ENCODE measurements around the gene WNT7A.

DNA sequence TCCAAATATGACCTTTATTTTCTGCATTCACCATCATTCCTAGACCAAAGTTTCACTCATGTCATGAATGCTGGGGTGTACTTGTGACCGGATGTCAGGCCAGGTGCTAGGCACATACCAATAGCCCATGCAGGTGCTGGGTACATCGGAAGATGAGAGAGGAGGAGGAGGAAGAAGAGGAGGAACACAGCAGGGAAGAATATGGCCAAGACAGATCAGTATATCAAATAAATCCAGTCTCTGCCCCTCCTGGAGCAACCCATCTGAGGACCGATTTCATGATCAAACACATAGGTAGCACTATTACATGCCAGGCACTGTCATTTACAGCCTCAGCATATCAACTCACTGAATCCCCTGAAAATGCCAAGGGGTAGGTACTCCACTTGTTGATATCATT, 3.0 kb upstream of the WNT7A start:
- TF ChIP-seq, protein P1, sequence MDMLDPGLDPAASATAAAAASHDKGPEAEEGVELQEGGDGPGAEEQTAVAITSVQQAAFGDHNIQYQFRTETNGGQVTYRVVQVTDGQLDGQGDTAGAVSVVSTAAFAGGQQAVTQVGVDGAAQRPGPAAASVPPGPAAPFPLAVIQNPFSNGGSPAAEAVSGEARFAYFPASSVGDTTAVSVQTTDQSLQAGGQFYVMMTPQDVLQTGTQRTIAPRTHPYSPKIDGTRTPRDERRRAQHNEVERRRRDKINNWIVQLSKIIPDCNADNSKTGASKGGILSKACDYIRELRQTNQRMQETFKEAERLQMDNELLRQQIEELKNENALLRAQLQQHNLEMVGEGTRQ (IDR thresholded peaks at IDR 0.05; ENCODE audit: borderline replicate concordance, low read depth, low read length) = no peak
- TF ChIP-seq, protein P2, sequence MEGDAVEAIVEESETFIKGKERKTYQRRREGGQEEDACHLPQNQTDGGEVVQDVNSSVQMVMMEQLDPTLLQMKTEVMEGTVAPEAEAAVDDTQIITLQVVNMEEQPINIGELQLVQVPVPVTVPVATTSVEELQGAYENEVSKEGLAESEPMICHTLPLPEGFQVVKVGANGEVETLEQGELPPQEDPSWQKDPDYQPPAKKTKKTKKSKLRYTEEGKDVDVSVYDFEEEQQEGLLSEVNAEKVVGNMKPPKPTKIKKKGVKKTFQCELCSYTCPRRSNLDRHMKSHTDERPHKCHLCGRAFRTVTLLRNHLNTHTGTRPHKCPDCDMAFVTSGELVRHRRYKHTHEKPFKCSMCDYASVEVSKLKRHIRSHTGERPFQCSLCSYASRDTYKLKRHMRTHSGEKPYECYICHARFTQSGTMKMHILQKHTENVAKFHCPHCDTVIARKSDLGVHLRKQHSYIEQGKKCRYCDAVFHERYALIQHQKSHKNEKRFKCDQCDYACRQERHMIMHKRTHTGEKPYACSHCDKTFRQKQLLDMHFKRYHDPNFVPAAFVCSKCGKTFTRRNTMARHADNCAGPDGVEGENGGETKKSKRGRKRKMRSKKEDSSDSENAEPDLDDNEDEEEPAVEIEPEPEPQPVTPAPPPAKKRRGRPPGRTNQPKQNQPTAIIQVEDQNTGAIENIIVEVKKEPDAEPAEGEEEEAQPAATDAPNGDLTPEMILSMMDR (IDR thresholded peaks at IDR 0.05) = no peak
- TF ChIP-seq, protein P3, sequence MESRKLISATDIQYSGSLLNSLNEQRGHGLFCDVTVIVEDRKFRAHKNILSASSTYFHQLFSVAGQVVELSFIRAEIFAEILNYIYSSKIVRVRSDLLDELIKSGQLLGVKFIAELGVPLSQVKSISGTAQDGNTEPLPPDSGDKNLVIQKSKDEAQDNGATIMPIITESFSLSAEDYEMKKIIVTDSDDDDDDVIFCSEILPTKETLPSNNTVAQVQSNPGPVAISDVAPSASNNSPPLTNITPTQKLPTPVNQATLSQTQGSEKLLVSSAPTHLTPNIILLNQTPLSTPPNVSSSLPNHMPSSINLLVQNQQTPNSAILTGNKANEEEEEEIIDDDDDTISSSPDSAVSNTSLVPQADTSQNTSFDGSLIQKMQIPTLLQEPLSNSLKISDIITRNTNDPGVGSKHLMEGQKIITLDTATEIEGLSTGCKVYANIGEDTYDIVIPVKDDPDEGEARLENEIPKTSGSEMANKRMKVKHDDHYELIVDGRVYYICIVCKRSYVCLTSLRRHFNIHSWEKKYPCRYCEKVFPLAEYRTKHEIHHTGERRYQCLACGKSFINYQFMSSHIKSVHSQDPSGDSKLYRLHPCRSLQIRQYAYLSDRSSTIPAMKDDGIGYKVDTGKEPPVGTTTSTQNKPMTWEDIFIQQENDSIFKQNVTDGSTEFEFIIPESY (IDR thresholded peaks at IDR 0.05; ENCODE audit: borderline replicate concordance, low read depth) = no peak
- no peak for TF ChIP-seq TAF1 (IDR thresholded peaks at IDR 0.05; ENCODE audit: borderline replicate concordance, low read depth, low read length)
- no peak for TF ChIP-seq NRF1 (IDR thresholded peaks at IDR 0.05; ENCODE audit: low read depth, low read length)
- TF ChIP-seq ELF1 (IDR thresholded peaks at IDR 0.05) = no peak
- no peak for TF ChIP-seq CHD2 (IDR thresholded peaks at IDR 0.05; ENCODE audit: low read length, partially characterized antibody)
- TF ChIP-seq RFX5 (IDR thresholded peaks at IDR 0.05; ENCODE audit: low read length) = no peak
- TF ChIP-seq FOSL2 (IDR thresholded peaks at IDR 0.05; ENCODE audit: borderline replicate concordance, low read depth) = no peak
- no peak for TF ChIP-seq MEF2A (IDR thresholded peaks at IDR 0.05; ENCODE audit: borderline replicate concordance, low read depth)
- no peak for TF ChIP-seq SMC3 (IDR thresholded peaks at IDR 0.05; ENCODE audit: low read depth, low read length)
- no peak for TF ChIP-seq NFIC (IDR thresholded peaks at IDR 0.05; ENCODE audit: borderline replicate concordance)

All from SK-N-SH (cell line).